GM12874 (cell line): ENCODE data around the gene TSPEAR.

ENCODE experiments used
- TF ChIP-seq, protein P1 (sequence below): IDR thresholded peaks from 2 replicates; pipeline ENCODE4 v1.5.1; 2011; ENCODE audit warnings: low read depth, mild to moderate bottlenecking, control low read depth, low read length, moderate library complexity; ENCODE audit not compliant: insufficient read depth

TSPEAR gene

DNA sequence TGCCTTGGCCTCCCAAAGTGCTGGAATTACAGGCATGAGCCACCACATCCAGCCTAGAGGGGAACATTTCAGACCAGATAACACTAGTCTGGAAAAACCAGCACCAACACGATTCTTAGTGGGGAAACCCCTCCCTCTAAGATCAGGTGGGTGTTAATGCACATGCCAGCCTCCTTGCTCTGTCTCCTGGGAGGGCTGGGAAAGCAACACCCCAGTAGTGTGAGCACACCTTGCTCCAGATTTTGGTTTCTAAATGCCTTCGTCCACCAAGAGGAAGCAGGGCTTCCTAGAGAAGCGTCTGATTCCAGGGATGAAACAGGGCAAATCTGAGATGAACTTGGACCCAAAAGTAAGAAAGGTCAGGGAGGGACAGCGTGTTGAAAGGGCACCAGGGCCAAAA, 140.1 kb downstream of the TSPEAR start:
- TF ChIP-seq, protein P1, sequence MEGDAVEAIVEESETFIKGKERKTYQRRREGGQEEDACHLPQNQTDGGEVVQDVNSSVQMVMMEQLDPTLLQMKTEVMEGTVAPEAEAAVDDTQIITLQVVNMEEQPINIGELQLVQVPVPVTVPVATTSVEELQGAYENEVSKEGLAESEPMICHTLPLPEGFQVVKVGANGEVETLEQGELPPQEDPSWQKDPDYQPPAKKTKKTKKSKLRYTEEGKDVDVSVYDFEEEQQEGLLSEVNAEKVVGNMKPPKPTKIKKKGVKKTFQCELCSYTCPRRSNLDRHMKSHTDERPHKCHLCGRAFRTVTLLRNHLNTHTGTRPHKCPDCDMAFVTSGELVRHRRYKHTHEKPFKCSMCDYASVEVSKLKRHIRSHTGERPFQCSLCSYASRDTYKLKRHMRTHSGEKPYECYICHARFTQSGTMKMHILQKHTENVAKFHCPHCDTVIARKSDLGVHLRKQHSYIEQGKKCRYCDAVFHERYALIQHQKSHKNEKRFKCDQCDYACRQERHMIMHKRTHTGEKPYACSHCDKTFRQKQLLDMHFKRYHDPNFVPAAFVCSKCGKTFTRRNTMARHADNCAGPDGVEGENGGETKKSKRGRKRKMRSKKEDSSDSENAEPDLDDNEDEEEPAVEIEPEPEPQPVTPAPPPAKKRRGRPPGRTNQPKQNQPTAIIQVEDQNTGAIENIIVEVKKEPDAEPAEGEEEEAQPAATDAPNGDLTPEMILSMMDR = no peak

DNA sequence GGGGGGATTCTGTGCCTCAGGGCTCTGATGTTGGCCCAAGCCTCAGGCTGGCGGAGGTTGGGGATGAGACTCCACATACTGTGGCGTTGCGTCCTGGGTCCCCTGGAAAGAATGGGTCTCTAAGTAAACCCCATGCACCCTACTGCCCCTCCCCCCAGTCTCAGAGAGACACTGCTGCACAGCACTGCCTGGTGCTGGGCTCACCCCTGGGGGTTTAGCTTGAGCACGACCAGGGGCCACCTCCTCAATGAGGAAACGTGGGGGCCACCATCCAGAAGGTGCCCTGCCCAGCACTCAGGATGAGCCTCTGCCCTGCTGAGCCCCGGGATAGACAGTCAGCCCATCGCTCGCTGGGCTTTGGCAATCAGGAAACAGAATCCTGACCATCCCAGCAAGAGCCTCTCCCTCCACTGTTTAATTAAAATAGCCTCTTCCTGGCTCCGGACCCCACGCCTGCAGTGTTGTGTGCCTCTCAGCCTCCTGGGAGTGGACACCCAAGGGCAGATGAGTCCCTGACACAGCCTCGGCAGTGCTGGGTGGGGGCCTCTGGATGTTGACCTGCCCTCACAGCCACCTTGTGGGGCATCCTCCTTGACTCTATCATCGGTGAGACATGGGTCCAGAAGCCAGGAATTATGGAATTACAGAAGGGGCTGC, 141.4 kb downstream of the TSPEAR start:
- TF ChIP-seq, protein P1 = no peak

DNA sequence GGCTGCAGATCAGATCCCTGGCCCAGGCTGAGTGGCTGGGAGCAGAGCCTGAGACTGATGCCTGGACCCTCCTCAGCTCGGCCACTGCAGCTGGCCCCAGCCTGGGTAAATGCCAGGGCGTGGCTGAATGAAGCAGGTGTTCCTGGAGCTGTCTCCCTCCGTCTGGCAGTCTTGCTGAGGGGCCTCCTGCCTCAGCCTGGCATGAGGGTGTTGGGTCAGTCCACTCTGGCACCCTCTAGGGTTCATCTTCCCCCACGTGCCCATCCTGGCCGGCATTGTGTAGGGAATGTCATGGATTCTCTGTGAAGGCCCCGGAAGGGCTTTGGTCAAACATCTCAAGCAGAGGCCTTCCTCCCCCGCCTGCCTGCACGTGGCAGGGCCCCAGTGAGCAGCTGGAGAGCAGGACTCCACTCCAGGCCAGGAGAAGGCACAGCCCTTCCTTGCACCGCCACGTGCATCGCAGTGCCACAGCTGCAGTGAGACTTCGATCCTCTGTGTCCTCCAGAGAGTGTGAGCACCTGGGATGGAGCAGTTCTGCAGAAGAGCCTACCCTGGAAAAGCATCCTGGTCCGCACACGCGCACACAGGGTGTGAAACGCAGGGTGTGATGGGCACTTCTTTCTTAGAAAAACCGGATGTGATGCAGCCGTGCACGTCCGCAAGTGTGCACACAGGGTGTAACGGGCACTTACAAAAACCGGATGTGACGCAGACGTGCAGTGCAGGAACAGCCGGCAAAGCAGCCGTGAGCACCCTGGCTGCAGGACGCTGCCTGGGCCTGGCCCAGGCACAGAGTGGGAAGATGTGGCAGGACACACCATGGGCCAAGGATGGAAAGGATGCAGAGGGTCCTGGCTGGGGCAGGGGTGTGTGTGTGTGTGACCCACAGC, 142.5 kb downstream of the TSPEAR start:
- TF ChIP-seq, protein P1 = no peak

DNA sequence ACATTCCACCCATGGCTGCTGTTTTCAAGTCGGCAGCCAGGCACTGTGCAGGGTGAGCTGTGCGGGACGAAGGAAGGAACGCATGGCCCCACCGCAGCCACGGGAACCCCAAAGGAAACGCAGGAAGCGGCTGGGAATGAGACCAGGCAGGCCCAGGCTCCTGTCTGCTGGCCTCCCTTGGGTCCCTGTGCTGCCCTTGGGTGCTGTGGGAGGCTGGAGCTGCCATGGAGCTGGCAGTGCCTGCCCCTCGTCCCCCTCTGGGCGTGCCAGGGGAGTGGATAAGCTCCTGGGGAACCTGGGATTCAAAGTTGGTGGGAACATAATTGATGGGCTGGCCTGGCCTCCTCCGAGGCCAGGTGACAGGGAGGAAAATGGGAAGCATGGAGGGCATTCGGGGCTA, 143.1 kb downstream of the TSPEAR start:
- TF ChIP-seq, protein P1 = no peak

DNA sequence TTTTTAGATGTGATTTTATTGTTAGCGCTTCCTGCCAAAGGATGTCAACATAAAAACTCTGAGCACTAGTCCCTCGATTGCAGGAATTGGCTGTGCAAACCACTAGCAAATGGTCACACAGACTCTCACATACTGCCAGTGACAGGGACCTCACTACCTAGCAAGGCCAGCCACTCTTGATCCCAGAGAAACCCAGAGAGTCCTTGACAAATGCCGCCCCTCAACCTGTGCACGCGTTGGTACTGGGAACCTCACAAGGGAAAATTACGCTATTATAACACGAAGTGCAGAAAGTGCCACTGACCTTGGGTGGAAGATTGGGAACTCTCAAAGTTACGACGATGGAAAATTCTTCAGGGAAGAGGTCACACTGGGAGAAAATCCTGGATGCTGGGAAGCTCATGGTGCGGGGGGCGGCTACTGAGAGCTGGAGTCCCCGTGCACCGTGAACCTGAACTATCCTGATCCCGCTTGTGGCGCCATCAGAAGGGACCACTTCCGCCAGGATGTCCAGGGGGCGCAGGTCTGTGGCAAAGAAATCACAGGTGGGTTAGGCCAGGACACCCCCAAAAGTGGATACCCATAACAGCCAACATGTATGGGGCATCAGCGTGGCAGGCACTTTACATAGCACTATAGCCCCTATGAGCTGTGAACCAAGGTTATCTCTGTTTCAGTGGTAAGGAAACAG, 143.7 kb downstream of the TSPEAR start:
- TF ChIP-seq, protein P1 = no peak

DNA sequence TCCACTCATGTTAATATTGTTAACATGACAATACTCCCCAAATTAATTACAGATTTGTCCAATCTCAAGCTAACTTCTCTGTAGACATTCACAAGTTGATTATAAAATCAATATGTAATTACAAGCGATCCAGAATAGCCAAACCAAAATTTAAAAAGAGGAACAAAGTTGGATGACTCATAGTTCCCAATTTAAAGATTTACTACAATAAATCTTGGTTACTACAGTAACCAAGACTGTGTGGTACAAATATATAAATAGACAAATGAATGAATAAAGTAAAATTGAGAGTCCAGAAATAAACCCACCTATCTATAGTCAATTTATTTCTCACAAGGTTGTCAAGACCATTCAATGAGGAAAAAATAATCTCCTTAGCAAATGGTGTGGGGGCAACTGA, 145.0 kb downstream of the TSPEAR start:
- TF ChIP-seq, protein P1 = no peak
